Measurements from ENCODE around the gene HOXA6. TPM values are rescaled to one million over a fixed set of nuclear protein-coding genes. Genes with fewer than 3 reads are reported as not detected.

The HOXA6 gene
- total RNA-seq, 4 donors from 2014 or later = 1.1 to 1.6 TPM; not detected in 2

DNA sequence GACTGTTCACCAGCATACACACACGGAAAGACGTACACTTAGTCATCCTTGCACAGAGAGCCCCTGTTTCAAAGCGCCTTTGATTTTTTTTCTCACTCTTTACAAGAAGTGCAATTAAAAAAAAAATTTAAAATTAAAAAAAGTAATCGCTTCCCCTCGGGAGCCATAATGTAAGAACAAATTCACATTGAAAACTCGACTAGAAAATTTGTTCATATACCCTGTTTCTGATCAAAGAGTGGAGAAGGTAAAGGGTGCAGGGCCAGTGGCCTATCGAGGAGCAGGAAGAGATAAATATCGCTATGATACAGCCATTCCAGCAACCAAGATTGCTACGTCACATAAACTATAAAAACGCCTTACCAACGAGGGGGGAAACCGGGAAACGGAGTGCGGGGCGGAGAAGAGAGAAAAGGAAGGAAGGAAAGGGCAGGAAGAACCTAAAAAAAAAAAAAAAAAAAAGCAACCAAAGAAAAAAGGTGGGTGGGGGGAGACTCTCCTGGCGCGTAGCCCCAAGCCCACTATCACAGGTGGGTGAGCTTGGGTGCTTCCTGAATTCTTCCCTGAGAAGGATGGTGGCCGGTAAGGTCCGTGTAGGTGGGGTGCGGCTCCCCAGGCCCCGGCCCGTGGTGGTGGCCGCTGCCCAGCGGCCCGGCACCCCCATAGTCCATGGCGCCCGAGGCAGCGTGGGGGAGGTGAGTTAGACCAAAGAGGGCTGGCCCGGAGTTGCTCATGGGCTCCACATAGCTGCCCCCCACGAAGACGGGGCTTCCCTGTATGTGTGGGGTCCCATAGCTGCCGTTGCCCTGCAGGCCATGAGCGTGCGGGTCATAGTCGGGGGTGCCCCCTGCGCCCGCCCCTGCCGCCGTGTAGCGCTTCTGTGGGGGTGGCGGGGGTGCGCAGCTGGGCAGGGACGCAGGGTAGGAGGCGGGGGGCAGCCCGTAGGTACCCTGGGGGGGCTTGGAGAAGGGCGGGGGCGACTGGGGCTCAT, 39.9 kb downstream of the HOXA6 start:
- TF ChIP-seq, protein P1, sequence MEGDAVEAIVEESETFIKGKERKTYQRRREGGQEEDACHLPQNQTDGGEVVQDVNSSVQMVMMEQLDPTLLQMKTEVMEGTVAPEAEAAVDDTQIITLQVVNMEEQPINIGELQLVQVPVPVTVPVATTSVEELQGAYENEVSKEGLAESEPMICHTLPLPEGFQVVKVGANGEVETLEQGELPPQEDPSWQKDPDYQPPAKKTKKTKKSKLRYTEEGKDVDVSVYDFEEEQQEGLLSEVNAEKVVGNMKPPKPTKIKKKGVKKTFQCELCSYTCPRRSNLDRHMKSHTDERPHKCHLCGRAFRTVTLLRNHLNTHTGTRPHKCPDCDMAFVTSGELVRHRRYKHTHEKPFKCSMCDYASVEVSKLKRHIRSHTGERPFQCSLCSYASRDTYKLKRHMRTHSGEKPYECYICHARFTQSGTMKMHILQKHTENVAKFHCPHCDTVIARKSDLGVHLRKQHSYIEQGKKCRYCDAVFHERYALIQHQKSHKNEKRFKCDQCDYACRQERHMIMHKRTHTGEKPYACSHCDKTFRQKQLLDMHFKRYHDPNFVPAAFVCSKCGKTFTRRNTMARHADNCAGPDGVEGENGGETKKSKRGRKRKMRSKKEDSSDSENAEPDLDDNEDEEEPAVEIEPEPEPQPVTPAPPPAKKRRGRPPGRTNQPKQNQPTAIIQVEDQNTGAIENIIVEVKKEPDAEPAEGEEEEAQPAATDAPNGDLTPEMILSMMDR (IDR thresholded peaks at IDR 0.05) = no peak
- TF ChIP-seq POLR2A (IDR thresholded peaks at IDR 0.05) = no peak
- Histone ChIP-seq H3K27me3 (peaks cover 38% of the 10 kb centered on the region), H3K27ac (peak overlapping the region; percentile 76 to 93 (median 82)), H3K9me3 (no peaks in the 10 kb centered on the region), H3K36me3 (no peaks in the 10 kb centered on the region), H3K4me3 (replicated peaks in 1 of 3) (peak overlapping the region in 1 of 3 donors; percentile 19), H3K4me1 (peaks cover 0 to 11% of the 10 kb centered on the region in 2 donors)
- WGBS, 2 donors = 12 to 24% methylated on average over 27 to 29 of the region's 47 CpGs
- DNase-seq = no peak
- intact Hi-C loops (cut with DNase I) = no loop called here

- H3K27me3 ChIP-seq = peaks cover 43% of the 10 kb centered on the region
- peak overlapping the region; percentile 49 to 93 (median 82) for H3K27ac ChIP-seq
- no peaks in the 10 kb centered on the region for H3K9me3 ChIP-seq
- TF ChIP-seq, protein P1 (IDR thresholded peaks at IDR 0.05) = no peak
- TF ChIP-seq POLR2A (IDR thresholded peaks at IDR 0.05) = no peak
- intact Hi-C loops (cut with DNase I) = no loop called here
- no peak for DNase-seq
- H3K36me3 ChIP-seq = no peaks in the 10 kb centered on the region
- peak overlapping the region in 1 of 3 donors; percentile 21 for H3K4me3 ChIP-seq (replicated peaks in 1 of 3)
- 12 to 21% methylated on average over 14 of the region's 14 CpGs for WGBS, 2 donors
- H3K4me1 ChIP-seq = peaks cover 0 to 11% of the 10 kb centered on the region in 2 donors
Observed at GRCh38 chr7:27106901-27107240, 40.7 kb downstream of the HOXA6 start.

DNA sequence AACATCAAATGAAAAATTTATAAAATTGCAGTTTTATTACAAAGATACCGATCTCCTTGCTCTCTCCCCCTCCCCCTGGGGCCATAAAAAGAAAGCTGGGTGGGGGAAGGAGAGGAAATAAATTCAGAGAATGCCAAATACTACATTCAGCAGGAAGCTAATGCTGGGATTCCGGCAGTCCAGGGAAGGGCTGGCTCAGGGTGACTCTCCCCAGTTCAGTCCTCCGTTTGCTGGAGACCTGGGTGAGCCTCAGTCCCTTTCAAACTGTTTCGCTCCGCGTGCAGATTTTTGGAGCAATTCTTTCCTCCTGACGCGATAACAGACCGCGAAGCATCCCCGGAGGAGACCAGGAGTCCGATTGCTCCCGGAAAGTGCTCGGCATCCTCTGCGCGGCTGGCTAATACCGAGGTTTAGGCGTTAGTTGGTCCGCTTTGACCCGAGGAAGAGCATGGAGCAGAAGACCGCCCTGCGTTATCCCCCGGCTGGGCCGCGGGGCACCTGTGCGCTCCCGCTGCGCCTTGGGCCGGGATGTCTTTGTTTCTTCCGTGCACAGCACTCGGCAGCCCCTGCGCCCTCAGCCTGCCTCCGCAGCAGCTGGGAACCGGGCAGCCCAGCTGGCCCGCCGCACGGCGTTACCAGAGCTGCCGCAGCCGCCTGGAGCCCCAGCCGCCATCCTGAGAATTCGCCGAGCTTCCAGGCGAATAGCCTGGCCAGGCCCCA, 41.2 kb downstream of the HOXA6 start:
- Histone ChIP-seq H3K27ac (peak overlapping the region; percentile 49 to 93 (median 82)), H3K4me3 (replicated peaks in 1 of 3) (peak overlapping the region in 1 of 3 donors; percentile 21), H3K4me1 (peaks cover 0 to 11% of the 10 kb centered on the region in 2 donors), H3K9me3 (no peaks in the 10 kb centered on the region), H3K36me3 (no peaks in the 10 kb centered on the region), H3K27me3 (peaks cover 49% of the 10 kb centered on the region)
- TF ChIP-seq POLR2A (IDR thresholded peaks at IDR 0.05) = peak in 1 of 2 donors; percentile 19
- TF ChIP-seq, protein P1 (IDR thresholded peaks at IDR 0.05) = no peak
- no peak for DNase-seq
- 12 to 15% methylated on average over 33 to 39 of the region's 44 CpGs for WGBS, 2 donors
- intact Hi-C loops (cut with DNase I) = no loop called here

DNA sequence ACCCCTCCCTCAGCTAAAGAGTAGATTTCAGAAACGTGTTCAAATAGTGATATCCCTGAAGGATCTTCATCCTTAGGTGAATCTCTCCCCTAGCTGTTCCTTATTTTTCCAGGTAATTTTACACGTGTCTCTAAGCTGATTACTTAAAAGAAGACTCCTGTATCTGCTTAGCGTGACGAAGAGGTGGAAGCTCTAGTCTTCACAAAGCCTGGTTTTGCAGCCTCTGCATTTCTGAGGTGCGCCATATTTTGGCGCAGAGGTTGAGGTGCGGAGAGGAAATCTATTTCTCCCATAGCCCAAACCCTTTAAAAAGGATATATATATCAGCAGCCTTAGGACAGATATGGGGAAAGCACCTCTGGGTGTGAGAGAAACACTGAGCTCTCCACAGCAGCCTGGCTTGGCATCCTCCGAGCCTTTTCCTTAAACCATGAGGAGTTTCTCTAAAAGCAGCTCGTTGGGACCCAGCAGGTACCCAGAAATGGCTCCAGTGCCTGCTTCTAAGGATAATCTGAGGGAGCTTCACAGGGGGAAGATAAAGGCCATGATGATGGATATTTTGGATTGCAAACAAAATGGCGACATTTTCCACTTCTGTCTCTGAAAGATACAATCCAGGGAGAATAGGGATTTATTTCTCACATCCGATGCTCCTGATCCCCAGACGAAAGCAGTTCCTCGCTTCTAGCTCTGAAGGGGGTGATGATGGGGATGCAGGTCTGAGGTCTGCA, 42.1 kb downstream of the HOXA6 start:
- peak overlapping the region; percentile 39 to 93 (median 82) for H3K27ac ChIP-seq
- peaks cover 0 to 9% of the 10 kb centered on the region in 2 donors for H3K4me1 ChIP-seq
- no peaks in the 10 kb centered on the region for H3K36me3 ChIP-seq
- H3K27me3 ChIP-seq = peaks cover 43% of the 10 kb centered on the region
- H3K4me3 ChIP-seq (replicated peaks in 1 of 3) = no peak overlapping the region
- TF ChIP-seq POLR2A (IDR thresholded peaks at IDR 0.05) = no peak
- TF ChIP-seq, protein P1 (IDR thresholded peaks at IDR 0.05) = no peak
- H3K9me3 ChIP-seq = no peaks in the 10 kb centered on the region
- WGBS, 2 donors = 21 to 38% methylated on average over 13 of the region's 13 CpGs
- DNase-seq = no peak
- intact Hi-C loops (cut with DNase I) = no loop called here
